Measurements from ENCODE around the gene LIMCH1.
A peak's percentile ranks its signal among the peaks of the same experiment; 100 is the strongest.

Gene LIMCH1

DNA sequence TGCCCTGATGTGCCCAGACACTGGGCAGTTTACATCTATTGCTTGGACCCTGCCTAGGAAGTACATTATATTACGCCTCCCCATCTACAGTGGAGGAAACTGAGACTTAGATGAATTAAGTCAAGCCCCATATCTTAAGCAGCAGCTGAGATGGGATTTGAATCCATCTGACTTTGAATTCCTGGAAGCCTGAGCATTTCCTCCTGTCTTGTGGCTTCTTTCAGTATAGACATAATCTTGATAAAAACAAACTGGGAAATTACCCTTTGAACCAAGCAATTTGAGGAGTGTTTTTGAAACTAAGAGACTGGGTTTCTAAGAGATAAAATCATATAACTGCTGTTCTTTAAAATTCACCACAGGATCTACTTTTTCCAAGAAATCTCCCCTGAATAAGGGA is 18.6 kb downstream of the LIMCH1 start:
- no peak overlapping the region for H2BK15ac ChIP-seq (ENCODE audit: low read length)
- no peak overlapping the region for H3K18ac ChIP-seq (ENCODE audit: low read length)
- H2AK5ac ChIP-seq (ENCODE audit: low read depth, low read length): no peak overlapping the region
- H3K14ac ChIP-seq (ENCODE audit: low read length): no peak overlapping the region
- H3K27ac ChIP-seq (replicated peaks; ENCODE audit: low read length): no peak overlapping the region
- no peak overlapping the region for H4K8ac ChIP-seq (ENCODE audit: low read depth, low read length)
- H4K91ac ChIP-seq (ENCODE audit: low read depth, low read length, poor library complexity): no peak overlapping the region
- no peak for DNase-seq (ENCODE audit: low spot score)
- H3K9me3 ChIP-seq (replicated peaks in 1 of 2; ENCODE audit: control insufficient read depth in 2 of 2, insufficient read depth in 1 of 2, low read depth in 1 of 2, low read length in 2 of 2): no peaks in the 10 kb centered on the region
- no peak overlapping the region for H3K4me3 ChIP-seq (ENCODE audit: low read length in 2 of 2)
- H3K9ac ChIP-seq (ENCODE audit: low read depth, low read length, poor library complexity): no peak overlapping the region
- no peaks in the 10 kb centered on the region for H3K79me1 ChIP-seq (ENCODE audit: low read depth, low read length)
- H2AFZ ChIP-seq (ENCODE audit: low read length): no peak overlapping the region
- no CpG with 5 or more reads among the region's 1 CpG for WGBS, 2 donors (ENCODE audit: extremely low coverage in 2 of 2, insufficient read length in 2 of 2, insufficient replicate concordance in 1 of 2)
- H3K27me3 ChIP-seq (ENCODE audit: control insufficient read depth in 3 of 3, insufficient read depth in 3 of 3, low read depth in 1 of 3, low read length in 3 of 3): no peaks in the 10 kb centered on the region
- H2BK120ac ChIP-seq (ENCODE audit: low read depth, low read length): no peak overlapping the region
- H2BK12ac ChIP-seq (ENCODE audit: low read length): no peak overlapping the region
- H3K4me2 ChIP-seq (ENCODE audit: insufficient read depth, low read length, poor library complexity, severe bottlenecking): no peak overlapping the region
- peaks cover 15 to 23% of the 10 kb centered on the region in 2 donors for H3K4me1 ChIP-seq (ENCODE audit: control insufficient read depth in 2 of 2, insufficient read depth in 1 of 2, low read depth in 1 of 2, low read length in 2 of 2)
- H3K23ac ChIP-seq (ENCODE audit: low read depth, low read length, poor library complexity): no peak overlapping the region
- H3K36me3 ChIP-seq (replicated peaks in 1 of 2; ENCODE audit: control insufficient read depth in 2 of 2, insufficient read depth in 2 of 2, low read length in 2 of 2): no peaks in the 10 kb centered on the region
- H2BK5ac ChIP-seq (ENCODE audit: low read length): no peak overlapping the region
- no peak overlapping the region for H3K4ac ChIP-seq (ENCODE audit: low read length)

DNA sequence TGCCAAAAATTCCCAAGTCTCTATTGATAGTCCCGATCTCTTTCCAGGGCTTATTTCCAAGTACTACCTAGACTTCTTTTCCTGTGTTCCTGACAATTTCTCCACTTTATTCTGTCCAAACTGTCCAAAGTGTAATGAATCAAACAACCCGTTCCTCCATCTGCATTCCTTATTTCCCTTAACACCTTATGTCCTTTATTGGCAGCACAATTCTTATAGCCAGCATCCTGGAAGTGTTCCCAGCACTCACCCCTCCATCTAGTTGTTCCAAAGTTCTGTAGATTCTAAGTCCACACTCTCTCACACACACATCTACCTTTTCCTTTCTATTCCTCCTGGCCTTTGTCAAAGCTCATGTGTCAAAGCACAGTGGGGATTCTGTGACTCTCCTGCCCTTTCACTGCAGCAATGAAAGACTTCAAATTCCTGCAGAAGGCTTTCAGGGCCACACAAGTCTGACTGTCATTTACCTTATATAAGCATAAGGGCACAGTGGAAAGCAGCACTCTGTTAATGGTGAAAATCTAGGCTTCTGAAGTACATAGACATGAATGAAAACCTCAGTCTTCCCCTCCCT is 22.1 kb downstream of the LIMCH1 start:
- WGBS, 2 donors (ENCODE audit: extremely low coverage in 2 of 2, insufficient read length in 2 of 2, insufficient replicate concordance in 1 of 2): no CpG with 5 or more reads among the region's 2 CpGs
- Histone ChIP-seq H3K14ac (ENCODE audit: low read length) (no peak overlapping the region), H3K36me3 (replicated peaks in 1 of 2; ENCODE audit: control insufficient read depth in 2 of 2, insufficient read depth in 2 of 2, low read length in 2 of 2) (no peaks in the 10 kb centered on the region), H3K9me3 (replicated peaks in 1 of 2; ENCODE audit: control insufficient read depth in 2 of 2, insufficient read depth in 1 of 2, low read depth in 1 of 2, low read length in 2 of 2) (no peaks in the 10 kb centered on the region), H3K4me3 (ENCODE audit: low read length in 2 of 2) (no peak overlapping the region), H3K9ac (ENCODE audit: low read depth, low read length, poor library complexity) (no peak overlapping the region), H3K23ac (ENCODE audit: low read depth, low read length, poor library complexity) (no peak overlapping the region), H3K79me1 (ENCODE audit: low read depth, low read length) (no peaks in the 10 kb centered on the region), H4K8ac (ENCODE audit: low read depth, low read length) (no peak overlapping the region), H3K18ac (ENCODE audit: low read length) (no peak overlapping the region), H2AFZ (ENCODE audit: low read length) (no peak overlapping the region), H3K4ac (ENCODE audit: low read length) (no peak overlapping the region), H2AK5ac (ENCODE audit: low read depth, low read length) (no peak overlapping the region), H4K91ac (ENCODE audit: low read depth, low read length, poor library complexity) (no peak overlapping the region), H3K4me1 (ENCODE audit: control insufficient read depth in 2 of 2, insufficient read depth in 1 of 2, low read depth in 1 of 2, low read length in 2 of 2) (peaks cover 19 to 27% of the 10 kb centered on the region in 2 donors), H2BK12ac (ENCODE audit: low read length) (no peak overlapping the region), H2BK120ac (ENCODE audit: low read depth, low read length) (no peak overlapping the region), H2BK5ac (ENCODE audit: low read length) (no peak overlapping the region), H3K27ac (replicated peaks; ENCODE audit: low read length) (peak overlapping the region; percentile 15), H2BK15ac (ENCODE audit: low read length) (no peak overlapping the region), H3K4me2 (ENCODE audit: insufficient read depth, low read length, poor library complexity, severe bottlenecking) (no peak overlapping the region), H3K27me3 (ENCODE audit: control insufficient read depth in 3 of 3, insufficient read depth in 3 of 3, low read depth in 1 of 3, low read length in 3 of 3) (no peaks in the 10 kb centered on the region)
- DNase-seq (ENCODE audit: low spot score): peak; percentile 29

DNA sequence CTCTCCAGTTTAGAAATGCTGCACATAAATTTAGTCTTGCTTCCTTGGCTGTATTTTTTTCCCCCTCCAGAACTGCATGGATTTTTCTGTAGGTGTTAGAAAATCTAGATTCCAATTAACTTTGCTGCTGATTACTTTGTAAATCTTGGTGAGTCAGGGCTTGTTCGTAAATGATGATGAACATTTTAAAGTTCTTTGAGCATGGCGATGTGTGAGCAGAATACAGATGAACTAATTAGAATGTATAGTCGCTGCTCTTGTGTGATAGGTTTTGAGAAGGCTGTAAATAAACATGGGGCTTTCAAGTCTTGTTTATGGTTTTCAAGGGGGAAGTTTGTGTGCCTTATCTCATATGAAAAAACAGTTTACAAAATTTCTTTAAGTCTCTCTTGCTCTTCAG is 23.3 kb downstream of the LIMCH1 start:
- no CpG with 5 or more reads among the region's 3 CpGs for WGBS, 2 donors (ENCODE audit: extremely low coverage in 2 of 2, insufficient read length in 2 of 2, insufficient replicate concordance in 1 of 2)
- Histone ChIP-seq H2AK5ac (ENCODE audit: low read depth, low read length) (no peak overlapping the region), H3K79me1 (ENCODE audit: low read depth, low read length) (no peaks in the 10 kb centered on the region), H4K91ac (ENCODE audit: low read depth, low read length, poor library complexity) (no peak overlapping the region), H2BK12ac (ENCODE audit: low read length) (no peak overlapping the region), H2BK120ac (ENCODE audit: low read depth, low read length) (no peak overlapping the region), H3K27ac (replicated peaks; ENCODE audit: low read length) (no peak overlapping the region), H3K14ac (ENCODE audit: low read length) (no peak overlapping the region), H3K9me3 (replicated peaks in 1 of 2; ENCODE audit: control insufficient read depth in 2 of 2, insufficient read depth in 1 of 2, low read depth in 1 of 2, low read length in 2 of 2) (no peaks in the 10 kb centered on the region), H3K4me1 (ENCODE audit: control insufficient read depth in 2 of 2, insufficient read depth in 1 of 2, low read depth in 1 of 2, low read length in 2 of 2) (peaks cover 19 to 27% of the 10 kb centered on the region in 2 donors), H3K9ac (ENCODE audit: low read depth, low read length, poor library complexity) (no peak overlapping the region), H2BK5ac (ENCODE audit: low read length) (no peak overlapping the region), H3K4me3 (ENCODE audit: low read length in 2 of 2) (no peak overlapping the region), H2AFZ (ENCODE audit: low read length) (peak overlapping the region; percentile 69), H4K8ac (ENCODE audit: low read depth, low read length) (no peak overlapping the region), H3K4me2 (ENCODE audit: insufficient read depth, low read length, poor library complexity, severe bottlenecking) (no peak overlapping the region), H3K4ac (ENCODE audit: low read length) (no peak overlapping the region), H3K23ac (ENCODE audit: low read depth, low read length, poor library complexity) (no peak overlapping the region), H2BK15ac (ENCODE audit: low read length) (no peak overlapping the region), H3K18ac (ENCODE audit: low read length) (no peak overlapping the region), H3K36me3 (replicated peaks in 1 of 2; ENCODE audit: control insufficient read depth in 2 of 2, insufficient read depth in 2 of 2, low read length in 2 of 2) (no peaks in the 10 kb centered on the region), H3K27me3 (ENCODE audit: control insufficient read depth in 3 of 3, insufficient read depth in 3 of 3, low read depth in 1 of 3, low read length in 3 of 3) (no peaks in the 10 kb centered on the region)
- no peak for DNase-seq (ENCODE audit: low spot score)

DNA sequence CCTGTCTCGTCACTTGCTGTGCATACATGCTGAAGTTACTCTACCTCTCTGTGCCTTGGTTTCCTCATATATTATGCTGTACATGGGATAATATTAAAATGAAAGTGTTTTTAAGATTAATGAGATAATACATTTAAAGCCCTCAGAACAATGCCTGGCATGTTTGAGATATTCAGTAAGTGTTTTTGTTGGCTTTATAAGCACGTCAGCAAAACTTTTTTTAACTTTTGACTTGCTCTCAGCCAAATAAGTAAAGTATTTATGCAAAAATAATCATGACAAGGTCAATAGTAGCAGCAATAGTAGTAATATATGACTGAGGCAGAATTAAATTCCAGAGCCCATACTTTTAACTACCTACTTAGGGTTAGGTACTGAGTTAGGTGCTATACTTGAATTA is 29.2 kb downstream of the LIMCH1 start:
- Histone ChIP-seq H4K91ac (ENCODE audit: low read depth, low read length, poor library complexity) (no peak overlapping the region), H3K18ac (ENCODE audit: low read length) (no peak overlapping the region), H2BK12ac (ENCODE audit: low read length) (no peak overlapping the region), H3K9ac (ENCODE audit: low read depth, low read length, poor library complexity) (no peak overlapping the region), H3K36me3 (replicated peaks in 1 of 2; ENCODE audit: control insufficient read depth in 2 of 2, insufficient read depth in 2 of 2, low read length in 2 of 2) (no peaks in the 10 kb centered on the region), H3K79me1 (ENCODE audit: low read depth, low read length) (no peaks in the 10 kb centered on the region), H2BK15ac (ENCODE audit: low read length) (no peak overlapping the region), H2BK120ac (ENCODE audit: low read depth, low read length) (no peak overlapping the region), H3K27me3 (ENCODE audit: control insufficient read depth in 3 of 3, insufficient read depth in 3 of 3, low read depth in 1 of 3, low read length in 3 of 3) (no peaks in the 10 kb centered on the region), H2BK5ac (ENCODE audit: low read length) (no peak overlapping the region), H3K4ac (ENCODE audit: low read length) (no peak overlapping the region), H3K4me2 (ENCODE audit: insufficient read depth, low read length, poor library complexity, severe bottlenecking) (no peak overlapping the region), H3K4me3 (ENCODE audit: low read length in 2 of 2) (no peak overlapping the region), H3K4me1 (ENCODE audit: control insufficient read depth in 2 of 2, insufficient read depth in 1 of 2, low read depth in 1 of 2, low read length in 2 of 2) (peaks cover 9 to 12% of the 10 kb centered on the region in 2 donors), H3K23ac (ENCODE audit: low read depth, low read length, poor library complexity) (no peak overlapping the region), H3K14ac (ENCODE audit: low read length) (no peak overlapping the region), H3K9me3 (replicated peaks in 1 of 2; ENCODE audit: control insufficient read depth in 2 of 2, insufficient read depth in 1 of 2, low read depth in 1 of 2, low read length in 2 of 2) (no peaks in the 10 kb centered on the region), H3K27ac (replicated peaks; ENCODE audit: low read length) (no peak overlapping the region), H2AK5ac (ENCODE audit: low read depth, low read length) (no peak overlapping the region), H4K8ac (ENCODE audit: low read depth, low read length) (no peak overlapping the region), H2AFZ (ENCODE audit: low read length) (no peak overlapping the region)
- DNase-seq (ENCODE audit: low spot score): no peak
- WGBS, 2 donors (ENCODE audit: extremely low coverage in 2 of 2, insufficient read length in 2 of 2, insufficient replicate concordance in 1 of 2): no CpG with 5 or more reads among the region's 2 CpGs
